Right hindlimb (tissue), 1 donor: ENCODE results near the gene BAD.

Experiments used
- DNase-seq: peaks from one replicate; pipeline ENCODE4 v3.0.0-alpha.2; 2018

BAD gene

DNA sequence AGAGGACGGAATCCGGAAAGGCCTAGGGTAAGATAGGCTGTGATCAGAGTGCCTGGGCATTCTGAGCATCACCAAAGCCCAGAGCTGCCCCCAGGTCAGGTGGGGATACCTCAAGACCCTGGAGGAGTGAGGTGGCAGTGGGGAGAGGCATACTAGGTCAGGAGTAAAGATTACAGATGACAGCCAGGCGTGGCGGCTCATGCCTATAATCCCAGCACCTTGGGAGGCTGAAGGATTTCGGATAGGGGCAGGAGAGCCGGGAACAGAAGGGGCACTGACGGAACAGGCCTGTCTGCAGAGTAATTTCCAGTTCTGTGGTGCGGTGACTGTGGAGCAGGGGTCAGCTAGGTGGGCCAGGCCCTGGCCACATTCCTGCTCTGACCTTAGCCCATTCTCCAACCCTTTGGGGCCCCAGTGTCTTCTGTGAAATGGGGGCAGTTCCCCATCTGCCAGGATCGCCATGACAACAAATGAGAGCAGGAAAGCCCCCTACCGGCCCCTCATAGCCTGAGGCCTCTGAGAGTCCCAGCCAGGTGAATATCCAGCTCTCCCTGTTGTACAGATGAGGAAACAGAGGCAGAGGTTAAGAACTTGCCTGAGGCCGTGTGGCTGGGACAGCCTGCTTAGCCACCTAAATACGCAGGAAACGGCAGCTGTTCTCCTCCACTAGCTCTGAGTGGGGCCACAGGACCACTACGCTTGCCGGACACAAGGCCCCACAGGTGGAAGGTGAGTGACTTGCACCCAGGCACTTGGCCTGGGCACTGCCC lies 9.2 kb downstream of the BAD start:
- DNase-seq: no peak

DNA sequence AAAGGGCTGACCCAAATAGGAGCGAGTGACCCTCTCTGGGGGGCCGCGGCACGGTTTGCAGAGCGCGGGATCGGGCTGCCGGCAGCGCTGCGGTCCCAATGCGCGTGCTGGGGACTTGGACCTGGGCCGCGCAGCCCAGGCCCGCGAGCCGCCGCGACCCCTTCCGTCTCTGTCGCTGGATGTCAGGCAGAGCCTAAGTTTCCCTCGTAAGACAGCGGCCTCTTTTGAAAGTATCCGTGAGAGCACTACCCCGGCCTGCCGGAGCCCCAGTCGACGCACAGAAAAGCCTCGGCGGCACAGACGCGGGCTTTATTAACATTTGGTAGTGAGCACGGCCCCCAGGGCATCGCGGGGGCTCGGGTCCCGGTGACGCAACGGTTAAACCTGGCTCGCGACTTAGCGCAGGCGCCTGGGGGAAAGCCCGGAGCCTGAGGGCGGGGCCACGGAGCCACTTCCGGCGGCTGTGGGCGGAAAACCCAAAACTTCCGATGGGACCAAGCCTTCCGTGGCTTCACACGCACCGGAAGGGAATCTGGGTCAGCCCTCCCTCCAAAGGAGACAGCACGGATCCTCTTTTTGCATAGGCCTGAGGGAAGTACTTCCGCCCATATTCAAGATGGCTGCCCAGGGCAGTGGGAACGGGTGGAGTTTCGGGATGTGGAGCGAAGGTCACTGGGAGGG lies 14.8 kb downstream of the BAD start:
- DNase-seq: peak; percentile 99

GRCh38 chr11:64268893-64269539 lies 15.4 kb downstream of the BAD start:
- no peak for DNase-seq

DNA sequence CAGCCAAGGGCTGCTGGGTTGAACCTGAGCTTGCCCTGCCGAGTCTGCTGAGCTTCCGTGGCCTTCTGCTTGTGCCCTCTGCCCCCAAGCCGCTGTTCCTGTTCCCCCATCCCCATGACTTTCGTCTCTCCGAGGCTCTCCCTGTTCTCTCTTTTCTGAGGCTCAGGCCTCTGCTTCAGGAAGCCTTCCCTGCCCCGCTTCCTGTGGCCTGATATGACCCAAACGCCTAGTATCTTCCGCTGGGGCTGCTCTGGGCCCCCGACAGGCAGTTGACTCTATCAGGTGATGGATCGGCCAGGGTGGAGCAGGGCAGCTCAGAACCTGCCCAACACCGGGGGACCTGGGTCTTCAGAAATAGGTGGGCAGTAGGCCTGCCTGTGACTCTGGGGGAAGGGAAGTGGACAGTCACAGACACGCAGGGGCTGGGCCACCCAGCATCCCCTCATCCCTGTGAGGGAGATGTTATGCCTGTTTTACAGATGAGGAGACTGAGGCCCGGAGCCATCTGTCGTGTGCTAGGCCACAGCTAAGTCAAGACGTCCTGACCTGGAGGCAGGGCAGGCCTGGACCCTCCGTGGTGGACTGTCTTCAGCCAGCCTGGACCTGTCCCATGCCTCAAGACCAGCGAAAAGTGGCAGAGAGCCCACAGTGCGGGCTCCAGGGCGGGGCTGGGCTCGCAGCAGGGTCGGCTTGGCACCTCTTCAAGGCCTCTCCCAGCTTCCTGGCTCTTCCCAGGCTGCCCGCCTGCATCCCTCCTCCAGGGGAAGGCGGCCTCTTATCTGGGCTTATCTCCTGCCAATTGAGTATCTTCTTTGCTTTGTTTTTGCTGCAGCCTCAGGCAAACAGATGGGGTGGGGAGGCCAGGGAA lies 16.2 kb downstream of the BAD start:
- peak; percentile 72 for DNase-seq

DNA sequence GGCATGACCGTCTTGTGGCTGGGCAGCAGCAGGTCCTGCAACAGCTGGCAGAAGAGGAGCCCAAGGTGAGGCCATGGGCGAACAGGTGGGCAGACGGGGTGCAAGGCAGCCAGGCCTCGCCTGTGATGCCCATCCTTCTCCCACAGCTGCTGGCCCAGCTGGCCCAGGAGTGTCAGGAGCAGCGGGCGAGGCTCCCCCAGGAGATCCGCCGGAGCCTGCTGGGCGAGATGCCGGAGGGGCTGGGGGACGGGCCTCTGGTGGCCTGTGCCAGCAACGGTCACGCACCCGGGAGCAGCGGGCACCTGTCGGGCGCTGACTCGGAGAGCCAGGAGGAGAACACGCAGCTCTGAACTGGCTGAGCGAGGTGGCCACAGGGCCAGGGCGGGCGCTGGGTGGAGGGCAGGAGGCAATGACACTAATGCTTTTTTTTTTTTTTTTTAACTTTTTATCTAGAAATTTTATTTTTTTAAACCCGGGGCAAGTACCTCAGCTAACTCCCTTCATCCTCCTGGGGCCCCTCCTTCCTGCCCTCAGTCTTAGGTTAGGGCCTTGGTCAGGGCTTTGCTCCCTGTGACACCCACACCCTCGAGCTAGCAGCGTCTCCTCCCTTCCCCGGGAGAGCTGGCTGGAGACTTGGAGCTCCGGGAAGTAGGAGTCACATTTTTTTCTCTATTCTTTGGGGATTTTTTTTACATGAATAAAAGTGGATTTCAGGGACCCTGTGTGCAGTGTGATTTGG lies 17.1 kb downstream of the BAD start:
- no peak for DNase-seq

GRCh38 chr11:64266339-64266738 lies 18.1 kb downstream of the BAD start:
- no peak for DNase-seq

DNA sequence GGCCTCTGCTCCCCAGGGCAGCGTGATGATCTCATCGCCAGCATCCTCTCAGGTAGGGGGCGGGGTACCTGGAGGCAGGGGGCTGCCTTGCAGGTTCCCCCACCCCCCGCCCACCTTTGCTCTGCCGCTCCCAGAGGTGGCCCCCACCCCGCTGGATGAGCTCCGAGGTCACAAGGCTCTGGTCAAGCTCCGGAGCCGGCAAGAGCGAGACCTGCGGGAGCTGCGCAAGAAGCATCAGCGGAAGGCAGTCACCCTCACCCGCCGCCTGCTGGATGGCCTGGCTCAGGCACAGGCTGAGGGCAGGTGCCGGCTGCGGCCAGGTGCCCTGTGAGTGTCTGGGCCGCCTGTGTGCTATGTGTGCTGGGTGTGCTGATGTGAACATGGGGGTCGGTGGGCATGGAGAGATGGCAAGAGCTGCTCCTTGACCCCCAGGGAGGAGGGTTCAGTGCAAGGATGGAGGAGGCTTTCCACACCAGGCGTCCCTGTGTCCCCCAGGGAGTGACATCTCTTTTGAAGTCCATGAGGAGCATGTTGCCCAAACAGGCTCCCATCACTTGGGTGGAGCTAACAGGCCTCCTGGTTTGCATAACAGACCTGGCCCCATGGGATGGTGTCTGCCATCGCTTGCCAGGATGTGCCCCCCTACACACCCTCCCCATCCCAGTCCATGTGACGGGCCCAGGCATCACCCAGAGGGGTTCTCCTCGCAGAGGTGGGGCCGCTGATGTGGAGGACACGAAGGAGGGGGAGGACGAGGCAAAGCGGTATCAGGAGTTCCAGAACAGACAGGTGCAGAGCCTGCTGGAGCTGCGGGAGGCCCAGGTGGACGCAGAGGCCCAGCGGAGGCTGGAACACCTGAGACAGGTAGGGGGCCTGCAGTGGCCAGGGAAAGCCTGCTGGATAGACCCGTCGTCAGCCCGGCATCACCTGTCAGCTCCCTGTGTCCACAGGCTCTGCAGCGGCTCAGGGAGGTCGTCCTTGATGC lies 19.0 kb downstream of the BAD start:
- no peak for DNase-seq

GRCh38 chr11:64264371-64264852 lies 20.1 kb downstream of the BAD start:
- no peak for DNase-seq

GRCh38 chr11:64263947-64264317 lies 20.5 kb downstream of the BAD start:
- DNase-seq: no peak

DNA sequence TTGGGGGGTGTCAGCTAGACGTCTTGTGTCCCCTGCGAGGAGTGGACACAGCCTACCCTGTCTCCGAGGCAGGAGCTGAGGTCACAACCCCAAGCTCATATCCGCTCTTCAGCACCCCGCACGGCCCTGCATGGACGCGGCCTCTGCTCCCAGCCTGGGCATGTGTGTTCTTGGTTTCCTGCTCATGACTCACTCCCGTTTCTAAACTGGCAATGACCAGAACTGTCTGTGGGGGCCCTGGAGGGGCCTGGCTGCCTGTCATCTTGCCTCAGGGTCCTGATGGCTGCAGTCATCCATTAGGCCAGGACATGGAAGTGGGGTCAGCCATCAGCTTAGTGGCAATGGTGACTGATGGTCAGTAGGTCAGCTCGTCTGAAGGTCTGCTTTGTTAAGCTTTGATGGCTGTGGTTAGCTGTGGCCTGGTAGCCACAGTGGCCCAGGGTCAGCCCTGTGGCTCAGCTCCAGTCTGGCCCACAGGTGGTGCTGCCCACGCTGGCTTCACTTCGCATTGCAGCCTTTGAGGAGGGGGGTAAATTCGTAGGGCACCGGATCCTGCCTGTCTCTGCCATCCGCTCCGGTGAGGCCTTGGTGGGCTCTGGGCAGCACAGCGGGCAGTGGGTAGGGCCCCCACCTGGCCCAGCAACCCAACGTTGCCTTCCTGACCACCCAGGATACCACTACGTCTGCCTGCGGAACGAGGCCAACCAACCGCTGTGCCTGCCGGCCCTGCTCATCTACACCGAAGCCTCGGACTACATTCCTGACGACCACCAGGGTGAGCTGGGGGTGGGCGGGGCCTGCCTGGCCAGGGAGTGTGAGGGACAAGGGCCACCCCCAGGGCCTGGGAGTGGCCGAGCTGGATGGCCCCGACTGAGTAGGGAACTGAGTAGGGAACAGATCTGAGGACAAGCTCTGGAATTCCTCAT lies 21.2 kb downstream of the BAD start:
- DNase-seq: no peak

- no peak for DNase-seq
Observed at GRCh38 chr11:64262271-64263002, 22.0 kb downstream of the BAD start.

DNA sequence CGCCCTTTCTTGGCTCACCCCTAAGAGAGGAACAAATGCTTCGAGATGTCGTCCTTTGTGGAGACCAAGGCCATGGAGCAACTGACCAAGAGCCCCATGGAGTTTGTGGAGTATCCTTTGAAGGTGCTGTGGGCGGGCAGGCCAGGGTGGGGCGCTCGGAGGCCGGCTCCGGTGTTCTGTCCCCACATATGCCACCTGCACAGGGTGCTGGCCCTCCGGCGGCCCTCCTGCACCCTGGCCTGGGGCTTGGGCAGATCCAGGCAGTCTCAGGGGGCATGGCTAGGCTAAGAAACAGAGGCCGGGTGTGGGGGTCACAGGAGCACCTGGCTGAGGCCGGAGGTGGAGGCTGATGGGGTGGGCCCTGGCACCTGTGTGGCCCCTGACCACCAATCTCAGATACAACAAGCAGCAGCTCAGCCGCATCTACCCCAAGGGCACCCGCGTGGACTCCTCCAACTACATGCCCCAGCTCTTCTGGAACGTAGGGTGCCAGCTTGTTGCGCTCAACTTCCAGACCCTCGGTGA lies 22.8 kb downstream of the BAD start:
- DNase-seq: no peak

DNA sequence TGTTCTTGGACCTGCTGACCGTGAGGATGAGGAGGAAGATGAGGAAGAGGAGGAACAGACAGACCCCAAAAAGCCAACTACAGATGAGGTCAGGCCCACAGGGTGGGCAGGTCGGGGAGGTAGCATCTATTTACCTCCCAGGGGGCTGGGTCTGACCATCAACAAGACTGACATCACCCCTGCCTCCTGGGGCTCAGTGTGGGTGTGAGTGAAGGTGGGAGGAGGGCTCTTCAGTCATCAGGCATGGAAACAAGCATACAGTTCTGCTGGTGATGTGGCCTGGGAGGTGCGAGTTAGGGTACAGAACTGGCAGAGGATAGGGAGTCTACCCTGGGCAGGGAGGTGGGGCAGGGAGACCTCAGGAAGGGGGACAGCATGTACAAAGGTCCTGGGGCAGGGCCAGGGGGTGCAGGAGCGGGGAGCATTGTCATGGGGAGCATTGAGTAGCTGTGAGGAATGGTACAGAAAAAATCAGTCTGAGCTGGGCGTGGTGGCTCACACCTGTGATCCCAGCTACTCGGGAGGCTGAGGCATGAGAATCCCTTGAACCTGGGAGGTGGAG lies 24.2 kb downstream of the BAD start:
- DNase-seq: no peak

DNA sequence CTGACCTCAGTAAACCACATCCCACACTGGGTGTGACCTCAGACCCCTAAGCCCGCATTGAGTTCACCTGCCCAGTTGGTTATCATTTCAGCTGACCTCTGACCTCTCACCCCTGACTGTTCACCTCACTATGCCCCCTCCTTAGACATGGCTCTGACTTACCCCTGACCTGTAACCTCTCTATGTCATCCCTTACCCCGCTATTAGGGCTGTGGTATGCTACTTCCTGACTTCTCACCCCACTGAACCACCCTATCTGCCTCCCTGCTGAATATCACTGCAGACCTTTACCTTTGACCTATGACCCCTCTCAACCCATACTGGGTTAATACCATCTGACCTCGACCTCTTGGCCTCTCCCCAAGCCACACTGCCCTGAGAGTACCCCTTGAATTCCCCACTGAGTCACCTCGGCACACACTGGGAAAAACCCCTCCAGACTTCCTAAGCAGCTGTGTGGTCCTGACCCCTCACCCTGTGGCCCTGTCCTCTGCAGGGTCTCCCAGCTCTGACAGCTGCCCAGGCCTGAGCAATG lies 24.9 kb downstream of the BAD start:
- DNase-seq: no peak

- no peak for DNase-seq
Observed at GRCh38 chr11:64258946-64259532, 25.4 kb downstream of the BAD start.

DNA sequence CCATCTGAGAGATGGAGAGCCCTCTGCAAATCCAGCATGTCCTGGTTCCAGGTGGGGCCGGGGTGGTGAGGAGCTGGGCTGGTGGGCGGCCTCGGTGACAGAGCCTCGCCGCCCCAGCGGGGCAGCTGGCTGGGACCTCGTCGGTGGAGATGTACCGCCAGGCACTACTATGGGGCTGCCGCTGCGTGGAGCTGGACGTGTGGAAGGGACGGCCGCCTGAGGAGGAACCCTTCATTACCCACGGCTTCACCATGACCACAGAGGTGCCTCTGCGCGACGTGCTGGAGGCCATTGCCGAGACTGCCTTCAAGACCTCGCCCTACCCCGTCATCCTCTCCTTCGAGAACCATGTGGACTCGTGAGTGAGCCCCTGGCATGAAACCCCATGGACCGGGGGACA lies 26.1 kb downstream of the BAD start:
- no peak for DNase-seq

DNA sequence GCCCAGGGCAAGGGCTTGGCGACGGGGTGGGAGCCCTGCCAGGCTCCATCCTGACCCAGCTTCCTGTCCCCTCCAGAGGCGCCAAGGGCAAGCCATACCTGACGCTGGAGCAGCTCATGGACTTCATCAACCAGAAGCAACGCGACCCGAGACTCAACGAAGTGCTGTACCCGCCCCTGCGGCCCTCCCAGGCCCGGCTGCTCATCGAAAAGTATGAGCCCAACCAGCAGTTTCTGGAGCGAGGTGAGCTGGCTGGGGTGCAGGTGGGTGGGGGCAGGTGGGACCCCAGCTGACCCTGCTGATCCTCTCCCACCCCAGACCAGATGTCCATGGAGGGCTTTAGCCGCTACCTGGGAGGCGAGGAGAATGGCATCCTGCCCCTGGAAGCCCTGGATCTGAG lies 28.2 kb downstream of the BAD start:
- DNase-seq: no peak
